GM10266 (cell line): Measurements from ENCODE around the gene FUT8.

Source experiments
- DNase-seq: peaks from one replicate; pipeline ENCODE4 v3.0.0; 2012; ENCODE audit errors: extremely low spot score
- CTCF ChIP-seq: IDR thresholded peaks from 2 replicates; pipeline ENCODE4 v1.5.1; 2012; ENCODE audit warnings: mild to moderate bottlenecking, low read depth; ENCODE audit not compliant: control insufficient read depth, insufficient read depth; ENCODE audit errors: missing control alignments

The FUT8 gene

GRCh38 chr14:65784574-65784973, 372.0 kb downstream of the FUT8 start:
- DNase-seq = no peak
- no peak for TF ChIP-seq CTCF

GRCh38 chr14:65787461-65787860, 374.9 kb downstream of the FUT8 start:
- DNase-seq = no peak

GRCh38 chr14:65788876-65789275, 376.3 kb downstream of the FUT8 start:
- no peak for TF ChIP-seq CTCF
- DNase-seq = no peak

More at GRCh38 chr14:65787461-65787860, 374.9 kb downstream of the FUT8 start:
- TF ChIP-seq CTCF = no peak

GRCh38 chr14:65789363-65789762, 376.8 kb downstream of the FUT8 start:
- TF ChIP-seq CTCF = no peak
- no peak for DNase-seq

GRCh38 chr14:65790172-65790815, 377.8 kb downstream of the FUT8 start:
- no peak for DNase-seq
- no peak for TF ChIP-seq CTCF

- no peak for DNase-seq
- no peak for TF ChIP-seq CTCF
Observed at GRCh38 chr14:65791191-65791981, 378.9 kb downstream of the FUT8 start.
